ENCODE results near the gene CFAP65.

The CFAP65 gene

DNA sequence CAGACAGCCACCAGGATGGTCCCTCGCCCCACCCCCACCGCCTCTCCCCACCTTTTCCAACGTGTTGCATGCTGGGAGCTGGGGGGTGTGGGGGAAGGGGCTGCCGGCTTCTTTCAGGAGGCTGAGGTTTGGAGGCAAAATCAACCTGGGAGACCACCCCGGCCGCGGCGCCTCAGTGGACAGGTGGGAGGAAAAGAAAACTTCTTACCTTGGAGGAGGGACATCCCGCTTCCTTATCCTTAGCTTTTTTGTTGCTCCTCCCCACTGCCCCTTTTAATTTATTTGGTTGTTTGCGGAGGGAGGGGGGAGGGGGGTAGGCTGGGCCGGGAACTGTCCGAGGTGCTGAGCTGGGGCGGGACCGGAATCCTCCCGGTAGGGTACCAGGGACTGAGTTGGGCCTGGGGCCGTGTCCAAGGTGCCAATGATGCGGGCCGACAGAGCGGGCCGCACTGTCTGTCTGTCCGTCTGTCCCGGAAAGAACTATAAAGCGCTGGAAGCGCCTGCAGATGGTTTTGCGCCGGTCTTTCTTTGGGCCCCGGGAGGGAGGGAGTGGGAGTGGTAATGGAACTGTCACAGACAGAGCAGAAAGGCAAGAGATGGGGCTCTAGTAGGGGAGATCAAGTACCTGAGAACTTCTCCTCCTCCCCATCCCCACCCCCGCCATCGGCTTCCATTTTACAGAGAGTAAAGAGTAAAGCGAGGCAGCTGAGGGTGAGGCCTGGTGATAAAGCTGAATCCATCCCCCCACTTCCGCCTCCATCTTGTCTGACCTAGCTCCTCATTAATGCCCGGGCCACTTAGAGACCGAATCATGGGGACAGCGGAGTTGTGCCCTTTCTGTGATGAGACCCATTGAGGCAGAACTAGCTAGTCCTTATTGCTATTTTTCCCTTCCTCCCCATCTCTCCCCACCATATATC is 79.4 kb downstream of the CFAP65 start:
- Histone ChIP-seq H3K9ac (ENCODE audit: low read length) (no peak overlapping the region), H3K4me2 (ENCODE audit: low read length) (no peak overlapping the region)

DNA sequence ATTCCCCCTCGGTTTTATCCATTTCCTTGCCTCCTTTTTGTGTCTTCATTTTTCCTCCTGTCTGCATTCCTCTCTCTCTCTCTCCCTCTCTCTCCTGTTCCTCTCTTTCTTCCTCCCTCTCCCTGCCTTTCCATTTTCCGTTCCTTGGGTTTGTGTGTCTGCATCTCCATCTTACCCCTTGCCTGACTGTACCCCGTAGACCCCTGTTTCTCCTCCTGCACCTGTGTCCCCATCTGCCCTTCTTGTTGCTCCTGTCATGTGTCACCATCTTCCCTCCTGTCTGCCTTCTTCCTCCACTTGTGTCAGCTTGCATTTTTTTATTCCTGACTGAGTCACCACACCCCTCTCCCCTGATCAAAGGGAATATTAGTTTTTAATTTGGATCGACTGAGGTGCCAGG is 80.1 kb downstream of the CFAP65 start:
- H3K79me2 ChIP-seq (ENCODE audit: low read length) = no peaks in the 10 kb centered on the region
- no peak overlapping the region for H3K4me3 ChIP-seq (ENCODE audit: low read length)
- no peak for TF ChIP-seq EZH2phosphoT487 (IDR thresholded peaks at IDR 0.05; ENCODE audit: low read depth)
- TF ChIP-seq, protein P1, sequence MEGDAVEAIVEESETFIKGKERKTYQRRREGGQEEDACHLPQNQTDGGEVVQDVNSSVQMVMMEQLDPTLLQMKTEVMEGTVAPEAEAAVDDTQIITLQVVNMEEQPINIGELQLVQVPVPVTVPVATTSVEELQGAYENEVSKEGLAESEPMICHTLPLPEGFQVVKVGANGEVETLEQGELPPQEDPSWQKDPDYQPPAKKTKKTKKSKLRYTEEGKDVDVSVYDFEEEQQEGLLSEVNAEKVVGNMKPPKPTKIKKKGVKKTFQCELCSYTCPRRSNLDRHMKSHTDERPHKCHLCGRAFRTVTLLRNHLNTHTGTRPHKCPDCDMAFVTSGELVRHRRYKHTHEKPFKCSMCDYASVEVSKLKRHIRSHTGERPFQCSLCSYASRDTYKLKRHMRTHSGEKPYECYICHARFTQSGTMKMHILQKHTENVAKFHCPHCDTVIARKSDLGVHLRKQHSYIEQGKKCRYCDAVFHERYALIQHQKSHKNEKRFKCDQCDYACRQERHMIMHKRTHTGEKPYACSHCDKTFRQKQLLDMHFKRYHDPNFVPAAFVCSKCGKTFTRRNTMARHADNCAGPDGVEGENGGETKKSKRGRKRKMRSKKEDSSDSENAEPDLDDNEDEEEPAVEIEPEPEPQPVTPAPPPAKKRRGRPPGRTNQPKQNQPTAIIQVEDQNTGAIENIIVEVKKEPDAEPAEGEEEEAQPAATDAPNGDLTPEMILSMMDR (IDR thresholded peaks at IDR 0.05; ENCODE audit: low read depth, low read length) = no peak
- no peaks in the 10 kb centered on the region for H4K20me1 ChIP-seq (ENCODE audit: insufficient read depth, low read length)
- H3K4me1 ChIP-seq (ENCODE audit: low read length) = peaks cover 5% of the 10 kb centered on the region; the same call in 1 of the 2 replicates
- H3K9me3 ChIP-seq (ENCODE audit: insufficient read depth, low read length) = no peaks in the 10 kb centered on the region
- no peak overlapping the region for H2AFZ ChIP-seq (ENCODE audit: low read depth, low read length)
- H3K9ac ChIP-seq (ENCODE audit: low read length) = no peak overlapping the region
- no peaks in the 10 kb centered on the region for H3K27me3 ChIP-seq (ENCODE audit: low read depth, low read length)
- H3K4me2 ChIP-seq (ENCODE audit: low read length) = no peak overlapping the region
- no peak overlapping the region for H3K27ac ChIP-seq (ENCODE audit: low read length)
- no peaks in the 10 kb centered on the region for H3K36me3 ChIP-seq (replicated peaks; ENCODE audit: low read depth, low read length)

More for the DNA sequence above, 79.4 kb downstream of the CFAP65 start:
- Histone ChIP-seq H3K9me3 (ENCODE audit: insufficient read depth, low read length) (no peaks in the 10 kb centered on the region), H4K20me1 (ENCODE audit: insufficient read depth, low read length) (no peaks in the 10 kb centered on the region), H3K4me1 (ENCODE audit: low read length) (peaks cover 5% of the 10 kb centered on the region; the same call in 1 of the 2 replicates), H3K4me3 (ENCODE audit: low read length) (no peak overlapping the region), H3K36me3 (replicated peaks; ENCODE audit: low read depth, low read length) (no peaks in the 10 kb centered on the region), H2AFZ (ENCODE audit: low read depth, low read length) (no peak overlapping the region), H3K79me2 (ENCODE audit: low read length) (no peaks in the 10 kb centered on the region), H3K27ac (ENCODE audit: low read length) (no peak overlapping the region), H3K27me3 (ENCODE audit: low read depth, low read length) (no peaks in the 10 kb centered on the region)
- no peak for TF ChIP-seq EZH2phosphoT487 (IDR thresholded peaks at IDR 0.05; ENCODE audit: low read depth)
- TF ChIP-seq, protein P1 (IDR thresholded peaks at IDR 0.05; ENCODE audit: low read depth, low read length) = no peak

DNA sequence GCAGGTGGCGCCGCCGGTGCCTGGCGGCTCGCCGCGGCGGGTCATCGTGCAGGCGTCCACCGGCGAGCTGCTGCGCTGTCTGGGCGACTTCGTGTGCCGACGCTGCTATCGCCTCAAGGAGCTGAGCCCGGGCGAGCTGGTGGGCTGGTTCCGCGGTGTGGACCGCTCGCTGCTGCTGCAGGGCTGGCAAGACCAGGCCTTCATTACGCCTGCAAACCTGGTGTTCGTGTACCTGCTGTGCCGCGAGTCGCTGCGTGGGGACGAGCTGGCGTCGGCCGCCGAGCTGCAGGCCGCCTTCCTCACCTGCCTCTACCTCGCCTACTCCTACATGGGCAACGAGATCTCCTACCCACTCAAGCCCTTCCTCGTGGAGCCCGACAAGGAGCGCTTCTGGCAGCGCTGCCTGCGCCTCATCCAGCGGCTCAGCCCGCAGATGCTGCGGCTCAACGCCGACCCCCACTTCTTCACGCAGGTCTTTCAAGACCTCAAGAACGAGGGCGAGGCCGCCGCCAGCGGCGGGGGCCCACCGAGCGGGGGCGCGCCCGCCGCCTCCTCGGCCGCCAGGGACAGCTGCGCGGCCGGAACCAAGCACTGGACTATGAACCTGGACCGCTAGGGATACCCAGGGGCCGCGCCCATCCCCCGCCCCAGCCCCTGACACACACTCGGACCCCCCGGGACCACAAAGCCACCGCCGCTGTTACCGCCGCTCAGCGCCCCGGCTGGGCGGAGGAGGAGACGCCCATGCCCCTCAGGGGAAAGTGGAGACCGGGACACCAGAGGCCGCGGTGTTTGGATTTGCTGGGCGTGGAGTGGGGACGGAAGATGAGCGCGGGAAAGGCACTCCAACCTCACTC is 80.8 kb downstream of the CFAP65 start:
- TF ChIP-seq, protein P1 (IDR thresholded peaks at IDR 0.05; ENCODE audit: low read depth, low read length) = no peak
- no peak for TF ChIP-seq EZH2phosphoT487 (IDR thresholded peaks at IDR 0.05; ENCODE audit: low read depth)
- Histone ChIP-seq H3K27me3 (ENCODE audit: low read depth, low read length) (no peaks in the 10 kb centered on the region), H3K4me3 (ENCODE audit: low read length) (no peak overlapping the region), H3K27ac (ENCODE audit: low read length) (no peak overlapping the region), H4K20me1 (ENCODE audit: insufficient read depth, low read length) (no peaks in the 10 kb centered on the region), H3K36me3 (replicated peaks; ENCODE audit: low read depth, low read length) (no peaks in the 10 kb centered on the region), H2AFZ (ENCODE audit: low read depth, low read length) (no peak overlapping the region), H3K4me2 (ENCODE audit: low read length) (no peak overlapping the region), H3K79me2 (ENCODE audit: low read length) (no peaks in the 10 kb centered on the region), H3K9me3 (ENCODE audit: insufficient read depth, low read length) (no peaks in the 10 kb centered on the region), H3K9ac (ENCODE audit: low read length) (no peak overlapping the region), H3K4me1 (ENCODE audit: low read length) (peaks cover 5% of the 10 kb centered on the region; the same call in 1 of the 2 replicates)

All from OCI-LY3 (cell line).